Dendritic cell treated with granulocyte-macrophage colony-stimulating factor and Interleukin-4, amounts not matched to agents 40 ng/mL and 50 ng/mL, for 4 days (primary cell): ENCODE measurements around the gene C16orf86.

Source experiments
- H3K27ac Mint-ChIP-seq: one replicate; pipeline ENCODE4 v1.8.0; 2022; ENCODE audit warnings: mild to moderate bottlenecking, mixed read lengths
- H3K27me3 Mint-ChIP-seq: one replicate; pipeline ENCODE4 v1.8.0; 2022; ENCODE audit warnings: mild to moderate bottlenecking, mixed read lengths
- H3K36me3 Mint-ChIP-seq: one replicate; pipeline ENCODE4 v1.8.0; 2022; ENCODE audit warnings: low read depth, mixed read lengths
- H3K4me1 Mint-ChIP-seq: one replicate; pipeline ENCODE4 v1.8.0; 2022; ENCODE audit warnings: low read depth, mixed read lengths
- H3K4me3 Mint-ChIP-seq: one replicate; pipeline ENCODE4 v1.8.0; 2022; ENCODE audit warnings: mild to moderate bottlenecking, moderate library complexity, mixed read lengths
- H3K9me3 Mint-ChIP-seq: one replicate; pipeline ENCODE4 v1.8.0; 2022; ENCODE audit warnings: mixed read lengths
- intact Hi-C: fragments of 100-400 bp; cut with micrococcal nuclease; formaldehyde crosslinking; loops from one replicate; pipeline ENCODE4 v1.15.0; 2022

Gene C16orf86

GRCh38 chr16:67648764-67649407 lies 17.7 kb upstream of the C16orf86 start:
- Mint-ChIP-seq H3K4me3 (no peak overlapping the region), H3K4me1 (no peaks in the 10 kb centered on the region), H3K27ac (no peak overlapping the region), H3K27me3 (peaks cover 32% of the 10 kb centered on the region), H3K9me3 (no peaks in the 10 kb centered on the region), H3K36me3 (no peaks in the 10 kb centered on the region)
- intact Hi-C loops = no loop called here

GRCh38 chr16:67649494-67649931 lies 17.1 kb upstream of the C16orf86 start:
- H3K4me3 Mint-ChIP-seq = no peak overlapping the region
- H3K4me1 Mint-ChIP-seq = no peaks in the 10 kb centered on the region
- no peaks in the 10 kb centered on the region for H3K36me3 Mint-ChIP-seq
- no peaks in the 10 kb centered on the region for H3K9me3 Mint-ChIP-seq
- peaks cover 25% of the 10 kb centered on the region for H3K27me3 Mint-ChIP-seq
- no peak overlapping the region for H3K27ac Mint-ChIP-seq
- intact Hi-C loops = no loop called here

GRCh38 chr16:67650023-67650422 lies 16.6 kb upstream of the C16orf86 start:
- Mint-ChIP-seq H3K27ac (no peak overlapping the region), H3K4me1 (no peaks in the 10 kb centered on the region), H3K4me3 (no peak overlapping the region), H3K9me3 (no peaks in the 10 kb centered on the region), H3K36me3 (no peaks in the 10 kb centered on the region), H3K27me3 (peaks cover 23% of the 10 kb centered on the region)
- intact Hi-C loops = no loop called here

- Mint-ChIP-seq H3K4me1 (no peaks in the 10 kb centered on the region), H3K4me3 (no peak overlapping the region), H3K27me3 (peaks cover 13% of the 10 kb centered on the region), H3K9me3 (no peaks in the 10 kb centered on the region), H3K36me3 (no peaks in the 10 kb centered on the region), H3K27ac (no peak overlapping the region)
- intact Hi-C loops = no loop called here
Observed at GRCh38 chr16:67651039-67651438, 15.6 kb upstream of the C16orf86 start.

GRCh38 chr16:67651847-67652246 lies 14.8 kb upstream of the C16orf86 start:
- peaks cover 7% of the 10 kb centered on the region for H3K36me3 Mint-ChIP-seq
- H3K4me1 Mint-ChIP-seq = no peaks in the 10 kb centered on the region

GRCh38 chr16:67652578-67653127 lies 14.0 kb upstream of the C16orf86 start:
- intact Hi-C loops = no loop called here
- H3K9me3 Mint-ChIP-seq = no peaks in the 10 kb centered on the region
- no peaks in the 10 kb centered on the region for H3K4me1 Mint-ChIP-seq
- peaks cover 15% of the 10 kb centered on the region for H3K36me3 Mint-ChIP-seq
- no peak overlapping the region for H3K4me3 Mint-ChIP-seq
- no peak overlapping the region for H3K27ac Mint-ChIP-seq
- peaks cover 10% of the 10 kb centered on the region for H3K27me3 Mint-ChIP-seq

More at GRCh38 chr16:67651847-67652246, 14.8 kb upstream of the C16orf86 start:
- no peaks in the 10 kb centered on the region for H3K9me3 Mint-ChIP-seq
- H3K4me3 Mint-ChIP-seq = no peak overlapping the region
- intact Hi-C loops = no loop called here
- no peak overlapping the region for H3K27ac Mint-ChIP-seq
- peaks cover 10% of the 10 kb centered on the region for H3K27me3 Mint-ChIP-seq

GRCh38 chr16:67653128-67653788 lies 13.4 kb upstream of the C16orf86 start:
- Mint-ChIP-seq H3K9me3 (no peaks in the 10 kb centered on the region), H3K36me3 (peaks cover 21% of the 10 kb centered on the region), H3K4me3 (no peak overlapping the region), H3K27me3 (peaks cover 10% of the 10 kb centered on the region), H3K27ac (no peak overlapping the region), H3K4me1 (no peaks in the 10 kb centered on the region)
- intact Hi-C loops = no loop called here

GRCh38 chr16:67653789-67654402 lies 12.7 kb upstream of the C16orf86 start:
- Mint-ChIP-seq H3K27me3 (peaks cover 10% of the 10 kb centered on the region), H3K9me3 (no peaks in the 10 kb centered on the region), H3K4me3 (no peak overlapping the region), H3K36me3 (peaks cover 27% of the 10 kb centered on the region), H3K4me1 (peaks cover 3% of the 10 kb centered on the region), H3K27ac (no peak overlapping the region)
- intact Hi-C loops = no loop called here

GRCh38 chr16:67654403-67654911 lies 12.2 kb upstream of the C16orf86 start:
- Mint-ChIP-seq H3K36me3 (peaks cover 29% of the 10 kb centered on the region), H3K27ac (no peak overlapping the region), H3K4me3 (no peak overlapping the region), H3K9me3 (no peaks in the 10 kb centered on the region), H3K27me3 (peaks cover 10% of the 10 kb centered on the region), H3K4me1 (peaks cover 8% of the 10 kb centered on the region)
- intact Hi-C loops = no loop called here

GRCh38 chr16:67655363-67655762 lies 11.3 kb upstream of the C16orf86 start:
- Mint-ChIP-seq H3K36me3 (peaks cover 37% of the 10 kb centered on the region), H3K4me1 (peaks cover 12% of the 10 kb centered on the region), H3K4me3 (no peak overlapping the region), H3K27me3 (peaks cover 8% of the 10 kb centered on the region), H3K27ac (no peak overlapping the region), H3K9me3 (no peaks in the 10 kb centered on the region)
- intact Hi-C loops = no loop called here

GRCh38 chr16:67656344-67657016 lies 10.1 kb upstream of the C16orf86 start:
- Mint-ChIP-seq H3K9me3 (no peaks in the 10 kb centered on the region), H3K4me3 (no peak overlapping the region)
- intact Hi-C loops = no loop called here

GRCh38 chr16:67657017-67657608 lies 9.5 kb upstream of the C16orf86 start:
- intact Hi-C loops = no loop called here
- peaks cover 25% of the 10 kb centered on the region for H3K4me1 Mint-ChIP-seq
- peaks cover 39% of the 10 kb centered on the region for H3K36me3 Mint-ChIP-seq
- peaks cover 11% of the 10 kb centered on the region for H3K27me3 Mint-ChIP-seq
- H3K9me3 Mint-ChIP-seq = no peaks in the 10 kb centered on the region
- no peak overlapping the region for H3K27ac Mint-ChIP-seq
- H3K4me3 Mint-ChIP-seq = no peak overlapping the region

More at GRCh38 chr16:67656344-67657016, 10.1 kb upstream of the C16orf86 start:
- Mint-ChIP-seq H3K4me1 (peaks cover 19% of the 10 kb centered on the region), H3K27me3 (peaks cover 11% of the 10 kb centered on the region), H3K27ac (no peak overlapping the region), H3K36me3 (peaks cover 39% of the 10 kb centered on the region)

- Mint-ChIP-seq H3K4me1 (peaks cover 25% of the 10 kb centered on the region), H3K27ac (no peak overlapping the region), H3K27me3 (peaks cover 11% of the 10 kb centered on the region), H3K36me3 (peaks cover 42% of the 10 kb centered on the region), H3K9me3 (no peaks in the 10 kb centered on the region), H3K4me3 (no peak overlapping the region)
- intact Hi-C loops = no loop called here
Observed at GRCh38 chr16:67657751-67658518, 8.7 kb upstream of the C16orf86 start.
